GM12864 (cell line): Measurements from ENCODE around the gene KCNJ13.

Source experiments
- DNase-seq: peaks from one replicate; pipeline ENCODE4 v3.0.0-alpha.2; 2011; ENCODE audit warnings: low read depth
- H3K4me3 ChIP-seq: 2 replicates; pipeline ENCODE4 v1.5.1; 2011; ENCODE audit warnings: mild to moderate bottlenecking, low read depth, low read length, control low read depth
- CTCF ChIP-seq: IDR thresholded peaks from 2 replicates; pipeline ENCODE4 v1.5.1; 2011; ENCODE audit warnings: low read depth, mild to moderate bottlenecking, moderate library complexity, low read length, control low read depth, inconsistent platforms; ENCODE audit errors: missing control alignments

The KCNJ13 gene

DNA sequence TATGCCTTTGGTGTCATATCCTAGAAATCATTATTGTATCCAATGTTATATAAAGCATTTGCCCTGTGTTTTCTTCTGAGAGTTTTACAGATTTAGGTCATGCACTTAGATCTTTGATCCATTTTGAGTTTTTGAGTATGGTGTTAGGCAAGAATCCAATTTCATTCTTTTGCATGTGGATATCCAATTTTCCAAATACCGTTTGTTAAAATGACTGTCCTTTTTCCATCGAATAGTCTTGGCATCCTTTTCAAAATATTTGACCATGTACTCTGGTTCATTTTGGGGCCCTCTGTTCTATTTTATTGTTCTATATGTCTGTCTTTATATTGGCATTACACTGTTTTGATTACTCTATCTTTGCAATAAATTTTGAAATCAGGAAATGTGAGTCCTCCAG is 23.8 kb upstream of the KCNJ13 start:
- TF ChIP-seq CTCF: no peak
- no peak overlapping the region for H3K4me3 ChIP-seq
- no peak for DNase-seq

DNA sequence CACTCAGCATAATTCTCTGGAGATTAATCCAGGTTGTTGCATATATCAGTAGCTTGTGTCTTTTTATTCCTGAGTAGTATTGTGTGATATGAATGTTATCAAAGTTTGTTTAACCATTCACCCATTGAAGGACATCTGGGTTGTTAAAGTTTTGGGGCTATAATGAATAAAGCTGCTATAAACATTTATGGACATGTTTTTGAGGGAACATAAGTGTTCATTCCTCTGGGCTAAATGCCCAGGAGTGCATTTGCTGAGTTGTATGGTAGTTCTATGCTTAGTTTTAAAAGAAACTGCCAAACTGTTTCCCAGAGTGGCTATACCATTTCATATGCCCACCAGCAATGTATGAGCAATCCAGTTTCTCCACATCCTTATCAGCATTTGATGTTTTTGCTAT is 21.8 kb upstream of the KCNJ13 start:
- H3K4me3 ChIP-seq: no peak overlapping the region
- no peak for TF ChIP-seq CTCF
- no peak for DNase-seq

GRCh38 chr2:232795920-232796319 is 19.6 kb upstream of the KCNJ13 start:
- no peak for TF ChIP-seq CTCF
- no peak for DNase-seq
- H3K4me3 ChIP-seq: no peak overlapping the region

- no peak for TF ChIP-seq CTCF
- no peak overlapping the region for H3K4me3 ChIP-seq
- no peak for DNase-seq
Measured at GRCh38 chr2:232794981-232795380, 18.6 kb upstream of the KCNJ13 start.

- DNase-seq: no peak
- no peak for TF ChIP-seq CTCF
- no peak overlapping the region for H3K4me3 ChIP-seq
Measured at GRCh38 chr2:232793271-232793670, 16.9 kb upstream of the KCNJ13 start.

- DNase-seq: no peak
- no peak for TF ChIP-seq CTCF
- H3K4me3 ChIP-seq: no peak overlapping the region
Measured at GRCh38 chr2:232791518-232791917, 15.2 kb upstream of the KCNJ13 start.

DNA sequence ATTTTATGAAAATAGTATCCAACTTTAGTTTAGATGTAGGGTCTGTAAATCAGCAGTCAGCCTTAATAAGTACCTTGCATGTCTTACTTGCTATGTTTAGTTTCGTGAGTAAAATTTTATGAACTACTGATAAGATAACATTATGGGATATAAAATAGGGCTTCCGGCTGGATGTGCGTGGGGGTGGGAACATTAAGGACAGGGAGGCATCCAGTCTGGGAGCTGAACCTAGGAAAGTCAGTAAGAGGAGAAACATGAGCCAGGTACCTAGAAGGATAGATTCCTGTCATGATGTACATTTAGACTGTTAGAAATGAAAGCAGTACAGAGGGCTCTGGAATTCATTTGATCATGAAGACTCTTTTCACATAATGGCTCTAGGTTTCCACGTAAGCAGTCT is 12.7 kb upstream of the KCNJ13 start:
- H3K4me3 ChIP-seq: no peak overlapping the region
- TF ChIP-seq CTCF: no peak
- DNase-seq: no peak
